DMS114 treated with DMSO at 0.1 percent for 48 hours (cell line): ENCODE results near the gene NUP205.

ENCODE experiments used
- DNase-seq: peaks from one replicate; lab custom pipeline; 2025; ENCODE audit not compliant: unreplicated experiment; lab: John Stamatoyannopoulos, UW

NUP205 gene

DNA sequence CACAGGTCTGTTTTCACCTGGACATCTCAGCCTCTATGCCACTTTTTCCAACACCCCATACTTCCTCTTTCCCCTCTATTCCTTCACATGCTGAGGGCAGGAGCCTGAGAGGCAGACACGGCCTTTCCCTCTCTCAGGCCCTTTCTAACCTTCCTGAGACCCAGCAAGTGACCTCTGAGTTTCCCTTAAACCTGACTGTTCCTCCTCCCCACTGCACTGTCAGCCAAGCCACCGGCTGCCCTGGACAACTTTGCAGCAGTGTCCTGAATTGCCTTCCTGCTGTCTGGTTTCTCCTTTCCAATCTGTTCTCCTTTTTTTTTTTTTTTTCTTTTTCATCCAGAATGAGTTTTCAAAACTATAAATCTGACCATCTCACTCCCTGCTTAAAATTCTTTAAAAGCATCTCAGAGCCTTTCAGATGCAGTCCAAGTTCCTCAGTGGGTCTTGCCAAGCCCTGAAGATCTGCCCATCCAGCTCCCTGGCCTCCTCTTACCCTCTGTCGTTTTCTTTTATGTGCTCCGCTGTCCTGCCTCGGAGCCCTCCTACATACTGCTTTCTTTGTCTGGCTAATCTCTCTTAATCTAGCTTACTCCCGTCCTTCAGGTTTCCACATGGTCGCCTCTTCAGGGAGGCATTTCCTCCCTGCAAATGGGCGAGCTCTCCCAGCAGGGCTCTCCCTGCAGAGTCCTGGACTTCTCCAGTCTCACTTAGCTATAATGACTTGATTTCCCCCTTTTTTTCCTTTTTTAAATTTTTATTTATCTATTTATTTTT, 139.7 kb downstream of the NUP205 start:
- DNase-seq, result no peak
